ENCODE data around the gene TOPBP1.

- TF ChIP-seq ZFP1 (CRISPR knock-in tag; IDR thresholded peaks at IDR 0.05), result no peak
- no peak for TF ChIP-seq HES1 (IDR thresholded peaks at IDR 0.05; ENCODE audit: low read depth)
- TF ChIP-seq ZFX (CRISPR knock-in tag; IDR thresholded peaks at IDR 0.05), result no peak
- no peak for TF ChIP-seq MEF2D (tag; conservative IDR thresholded peaks at IDR 0.05; ENCODE audit: low read depth)
These were observed 72.2 kb downstream of the TOPBP1 start for GRCh38 chr3:133589503-133589902.
